NCI-H1436 treated with DMSO at 0.1 percent for 48 hours (cell line): ENCODE measurements around the gene SAMSN1.
"Not testable (repeated sequence)": the region's sequence is repeated elsewhere in the genome, so short reads cannot be mapped to it uniquely, and the experiment has no call there.

Source experiments
- DNase-seq: peaks from one replicate; lab custom pipeline; 2025; lab: John Stamatoyannopoulos, UW

Gene SAMSN1

DNA sequence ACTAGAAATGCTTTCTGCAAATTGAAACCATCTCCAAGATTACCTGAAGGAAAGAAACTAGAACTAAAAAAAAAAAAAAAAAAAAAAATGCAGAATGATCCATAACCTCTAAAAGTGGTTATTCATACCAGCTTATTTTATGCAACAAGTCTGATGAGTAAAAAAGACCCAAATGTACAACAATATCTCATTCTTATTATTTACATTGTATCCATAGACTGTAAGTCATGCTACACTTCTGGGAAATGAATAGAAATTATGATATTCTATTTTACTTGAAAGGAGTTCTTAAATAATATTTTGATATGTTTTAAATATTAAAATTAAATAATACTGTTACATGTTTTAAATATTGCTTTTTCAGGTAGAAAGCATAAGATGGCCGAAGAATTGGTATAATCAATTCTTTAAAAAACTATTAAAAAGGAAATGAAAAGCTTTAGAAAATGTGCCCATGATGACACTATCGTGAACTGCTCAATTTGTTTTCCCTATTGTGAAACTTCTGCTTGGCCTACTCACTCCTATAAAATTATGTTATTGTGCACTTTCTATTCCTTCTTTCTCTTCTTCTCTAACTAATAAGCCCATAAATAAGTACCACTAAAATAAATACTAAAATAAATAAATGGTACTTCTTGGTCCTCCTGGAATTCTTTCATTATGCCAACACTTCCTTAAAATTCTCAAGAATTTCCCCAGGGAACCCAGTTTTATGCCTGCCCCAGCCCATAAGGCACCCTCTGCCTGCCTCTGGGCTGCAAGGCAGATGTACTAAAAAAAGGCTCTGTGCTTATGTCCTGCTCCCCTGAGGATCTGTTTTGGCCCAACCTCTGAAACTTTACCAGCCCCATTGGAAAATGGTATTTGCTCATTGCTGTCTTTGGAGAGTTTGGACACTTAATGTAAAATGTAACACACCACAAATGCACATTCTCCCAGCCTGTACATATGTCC is 18.1 kb downstream of the SAMSN1 start:
- no peak for DNase-seq

DNA sequence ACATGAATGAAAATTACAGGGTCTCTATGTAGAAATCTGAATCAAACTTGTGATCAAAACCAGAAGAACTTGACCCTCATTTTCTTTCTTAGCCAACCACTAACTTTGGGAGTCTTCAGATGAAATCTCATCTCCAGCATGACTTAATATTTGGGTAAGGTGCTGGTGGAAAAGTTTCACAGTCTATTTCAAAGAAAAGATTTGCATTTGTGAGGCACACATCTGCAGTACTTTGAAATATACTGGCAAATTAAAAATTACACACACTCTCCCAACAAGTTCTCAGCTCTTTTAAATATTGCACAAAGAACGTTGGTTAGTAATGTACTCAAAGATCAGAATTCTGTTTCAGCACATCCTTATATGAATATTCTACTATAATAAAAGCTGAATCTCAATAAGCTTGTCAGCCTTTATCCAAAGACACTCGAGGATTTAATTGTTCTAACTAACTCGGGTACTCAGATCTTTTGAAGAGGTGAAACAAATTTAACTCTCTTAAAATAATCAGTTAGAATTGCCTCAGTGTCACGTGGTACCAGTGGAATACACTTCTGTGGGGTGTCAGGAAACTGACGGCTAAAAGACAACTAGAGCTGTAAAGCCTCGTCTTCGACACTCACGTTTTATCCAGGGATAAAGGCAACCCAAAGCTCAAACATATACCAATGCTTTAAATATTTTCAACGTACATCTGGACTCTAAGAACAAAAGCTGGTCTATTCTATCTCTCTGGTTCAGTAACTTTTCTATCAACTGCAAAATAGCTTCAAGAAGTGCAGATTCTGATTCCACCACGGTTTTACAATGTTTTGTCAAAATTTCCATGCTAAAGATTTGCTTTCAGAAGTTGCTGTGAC is 19.0 kb downstream of the SAMSN1 start:
- DNase-seq, result no peak

DNA sequence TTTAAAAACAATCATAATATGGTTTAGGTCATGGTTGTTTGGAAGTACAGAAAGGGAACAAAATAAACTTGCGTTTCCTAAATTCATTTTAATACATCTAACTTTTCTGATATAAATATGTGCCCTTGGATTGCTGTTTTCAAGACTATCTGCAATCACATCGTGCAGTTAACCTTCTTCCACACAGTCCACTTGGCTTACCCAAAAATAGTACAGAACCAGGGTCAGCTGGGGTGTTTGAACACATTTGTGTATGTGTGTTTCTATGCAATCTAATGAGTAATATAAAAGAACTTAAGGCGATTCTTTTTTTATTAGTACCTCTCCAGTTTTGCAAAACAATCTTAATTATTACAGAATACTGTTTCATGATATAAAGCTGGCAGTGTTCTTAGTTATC is 19.9 kb downstream of the SAMSN1 start:
- DNase-seq, result no peak

DNA sequence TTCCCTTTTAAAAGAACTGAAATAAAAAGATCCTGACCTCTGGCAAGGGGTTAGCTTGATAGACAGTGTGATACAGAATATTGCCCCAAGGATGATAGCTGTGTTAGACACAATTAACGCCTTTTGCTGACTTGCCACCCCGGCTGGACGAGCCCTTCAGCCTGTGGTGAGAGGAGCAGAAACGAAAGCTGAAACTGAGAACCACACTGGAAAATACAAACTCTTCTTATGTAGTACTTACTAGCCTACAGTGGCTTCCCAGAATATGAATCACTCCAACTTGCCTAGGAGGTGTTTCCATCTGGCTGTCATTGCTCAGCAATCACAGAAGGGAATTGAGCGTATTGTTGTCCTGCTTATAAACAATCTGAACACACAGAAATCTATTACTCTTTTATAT is 22.9 kb downstream of the SAMSN1 start:
- no peak for DNase-seq

DNA sequence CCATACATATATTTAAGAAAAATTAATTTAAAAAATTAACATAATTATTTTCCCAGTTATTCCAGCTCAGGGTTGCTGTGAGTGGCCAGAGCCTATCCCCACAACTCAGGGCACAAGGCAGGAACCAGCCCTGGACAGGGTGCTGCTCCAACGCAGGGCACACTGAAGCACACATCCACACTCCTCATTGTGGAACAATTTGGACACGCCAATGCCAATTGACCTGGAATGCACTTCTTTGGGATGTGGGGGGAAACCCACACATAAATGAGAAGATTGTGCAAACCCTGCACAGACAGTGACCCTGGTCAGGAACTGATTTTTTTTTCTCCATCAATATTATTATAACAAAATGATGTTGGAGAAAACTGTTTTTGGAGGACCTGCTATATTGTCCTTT is 23.4 kb downstream of the SAMSN1 start:
- DNase-seq, result no peak

DNA sequence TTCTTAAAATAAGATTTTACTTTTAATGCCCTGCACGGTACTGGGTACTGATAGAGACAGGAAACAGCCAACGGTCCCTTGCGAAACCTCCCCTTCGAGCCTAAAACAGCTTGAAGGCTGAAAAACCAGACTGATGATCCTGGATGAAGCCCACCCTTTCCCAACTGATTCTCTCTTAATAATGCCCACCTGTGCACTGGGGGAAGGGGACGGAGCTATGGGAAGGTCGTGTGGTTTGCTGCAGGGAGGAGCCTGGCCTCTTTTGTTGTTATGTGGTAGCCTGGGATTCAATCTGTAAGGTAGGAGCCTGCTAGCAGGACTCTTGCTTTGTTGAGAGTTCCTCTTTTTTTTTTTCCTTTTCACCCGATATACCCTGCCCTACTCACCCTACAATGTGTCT is 25.6 kb downstream of the SAMSN1 start:
- no peak for DNase-seq

DNA sequence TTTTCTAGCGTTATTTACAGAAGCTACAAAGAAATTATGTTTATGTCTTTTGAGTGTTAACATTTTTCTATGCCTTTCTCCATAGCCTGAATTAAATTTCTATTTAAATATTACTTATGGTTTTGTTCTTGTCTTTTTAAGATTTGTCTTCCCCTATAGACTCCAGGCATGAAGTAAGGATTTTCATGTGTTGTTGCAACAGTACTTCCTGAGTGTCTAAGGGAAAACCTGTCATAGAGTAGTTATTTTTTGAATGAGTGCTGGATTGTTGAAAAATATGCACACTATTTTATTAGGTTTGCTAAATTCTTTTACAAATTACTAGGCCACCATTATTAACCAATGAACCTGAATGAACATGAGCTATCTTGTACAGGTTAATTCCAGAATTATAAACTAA is 27.1 kb downstream of the SAMSN1 start:
- DNase-seq, result no peak

DNA sequence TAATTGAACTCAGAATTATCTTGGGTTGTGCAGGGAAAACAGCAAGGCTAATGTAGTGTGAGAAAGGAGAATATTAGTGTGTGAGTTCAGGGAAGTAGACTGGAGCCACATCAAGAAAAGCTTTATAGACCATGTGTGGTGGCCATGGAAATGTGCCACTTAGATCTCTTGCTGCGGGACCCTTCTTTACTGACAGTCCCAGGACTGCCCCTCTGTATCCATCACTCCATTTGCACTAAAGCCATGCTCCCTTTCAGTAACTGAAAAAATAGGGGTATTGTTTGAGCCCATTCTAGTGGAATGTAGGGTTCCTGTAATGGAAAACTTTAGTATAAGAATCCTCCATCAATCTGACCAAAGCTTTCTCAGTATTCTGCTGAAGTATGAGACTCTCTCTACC is 32.3 kb downstream of the SAMSN1 start:
- no peak for DNase-seq

DNA sequence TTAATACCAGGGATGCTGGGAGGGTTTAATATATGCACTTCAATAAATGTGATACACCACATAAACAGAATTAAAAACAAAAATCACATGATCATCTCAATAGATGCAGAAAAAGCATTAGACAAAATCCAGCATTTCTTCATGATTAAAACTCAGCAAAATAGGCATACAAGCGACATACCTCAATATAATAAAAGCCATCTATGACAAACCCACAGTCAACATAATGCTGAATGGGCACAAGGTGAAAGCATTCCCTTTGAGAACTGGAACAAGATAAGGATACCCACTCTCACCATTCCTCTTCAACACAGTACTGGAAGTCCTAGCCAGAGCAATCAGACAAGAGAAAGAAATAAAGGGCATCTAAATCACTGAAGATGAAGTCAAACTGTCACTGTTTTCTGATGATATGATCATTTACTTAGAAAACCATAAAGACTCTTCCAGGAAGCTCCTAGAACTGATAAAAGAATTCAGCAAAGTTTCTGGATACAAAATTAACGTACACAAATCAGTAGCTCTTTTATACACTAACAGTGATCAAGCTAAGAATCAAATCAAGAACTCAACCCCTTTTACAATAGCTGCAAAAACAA is 39.2 kb downstream of the SAMSN1 start:
- not testable (repeated sequence) for DNase-seq

DNA sequence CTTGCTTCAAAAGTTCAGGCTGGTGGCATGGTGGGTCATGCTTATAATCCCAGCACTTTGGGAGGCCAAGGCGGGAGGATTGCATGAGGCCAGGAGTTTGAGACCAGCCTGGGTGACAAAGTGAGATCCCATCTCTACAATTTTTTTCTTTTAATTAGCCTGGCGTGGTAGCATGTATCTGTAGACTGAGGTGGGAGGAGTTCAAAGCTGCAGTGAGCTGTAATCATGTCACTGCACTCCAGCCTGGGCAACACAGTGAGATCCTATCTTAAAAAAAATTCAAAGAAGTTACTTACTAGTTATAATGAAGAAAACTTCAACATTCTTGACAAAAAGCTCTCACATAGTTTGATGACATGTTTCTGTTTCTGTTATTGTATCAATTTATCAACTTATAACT is 45.2 kb downstream of the SAMSN1 start:
- no peak for DNase-seq

DNA sequence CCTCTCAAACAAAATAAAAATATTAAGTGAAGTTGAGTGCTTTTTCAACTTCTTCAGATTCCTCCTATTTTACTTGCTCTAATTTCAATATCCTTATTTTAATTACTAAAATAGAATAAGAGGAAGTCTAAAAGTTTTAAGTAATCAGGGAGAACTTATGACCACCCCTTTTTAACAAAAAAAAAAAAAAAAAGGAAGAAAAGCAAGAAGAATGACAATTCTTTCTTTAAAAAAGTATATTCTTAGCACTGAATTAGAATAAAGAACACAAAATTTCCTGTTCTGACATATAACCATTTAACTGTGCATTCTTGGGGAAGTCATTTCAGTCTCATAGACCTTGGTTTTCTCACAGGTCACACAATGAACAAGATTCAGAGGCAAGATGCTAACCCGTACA is 46.8 kb downstream of the SAMSN1 start:
- no peak for DNase-seq

DNA sequence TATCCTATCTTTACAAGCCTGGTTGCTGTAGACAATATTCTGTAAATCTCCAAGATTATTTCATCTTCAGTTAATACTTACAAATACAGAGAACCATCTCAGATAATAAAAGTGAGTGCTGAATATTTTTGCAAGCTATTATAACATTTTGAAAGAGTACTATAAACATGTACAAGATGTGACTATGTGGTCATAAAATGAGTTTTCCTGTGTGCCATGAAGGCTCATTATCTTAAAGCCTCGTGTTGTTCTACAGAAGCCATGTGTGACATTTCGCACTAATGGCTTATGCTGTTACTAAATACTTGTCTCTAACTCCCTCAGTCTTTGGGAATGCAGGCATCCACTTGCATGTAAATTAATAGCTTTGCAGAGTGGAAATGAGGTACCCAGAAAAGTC is 48.3 kb downstream of the SAMSN1 start:
- DNase-seq, result no peak

DNA sequence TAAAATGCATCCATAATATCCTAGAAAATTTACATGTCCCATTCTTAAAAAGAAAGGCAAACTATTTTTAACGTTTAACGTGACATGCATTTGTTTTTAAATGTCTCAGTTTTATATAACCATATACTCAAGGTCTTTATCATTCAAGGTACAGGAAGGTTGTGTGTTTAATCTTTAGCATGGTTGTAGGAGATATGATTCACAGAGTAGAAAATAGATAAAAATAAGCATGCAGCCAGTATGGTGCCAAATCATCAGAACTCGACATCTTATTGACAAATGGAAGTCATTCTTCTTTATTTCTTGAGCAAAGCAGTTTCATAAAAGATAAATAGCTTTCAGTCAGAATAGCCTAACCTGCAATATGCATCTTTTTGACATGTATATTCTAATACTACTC is 51.0 kb downstream of the SAMSN1 start:
- no peak for DNase-seq

DNA sequence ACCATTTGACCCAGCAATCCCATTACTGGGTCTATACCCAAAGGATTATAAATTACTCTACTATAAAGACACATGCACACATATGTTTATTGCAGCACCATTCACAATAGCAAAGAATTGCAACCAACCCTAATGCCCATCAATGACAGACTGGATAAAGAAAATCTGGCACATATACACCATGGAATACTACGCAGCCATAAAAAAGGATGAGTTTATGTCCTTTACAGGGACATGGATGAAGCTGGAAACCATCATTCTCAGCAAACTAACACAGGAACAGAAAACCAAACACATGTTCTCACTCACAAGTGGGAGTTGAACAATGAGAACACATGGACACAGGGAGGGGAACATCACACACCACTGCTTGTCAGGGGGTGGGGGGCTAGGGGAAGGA is 51.9 kb downstream of the SAMSN1 start:
- DNase-seq, result not testable (repeated sequence)

DNA sequence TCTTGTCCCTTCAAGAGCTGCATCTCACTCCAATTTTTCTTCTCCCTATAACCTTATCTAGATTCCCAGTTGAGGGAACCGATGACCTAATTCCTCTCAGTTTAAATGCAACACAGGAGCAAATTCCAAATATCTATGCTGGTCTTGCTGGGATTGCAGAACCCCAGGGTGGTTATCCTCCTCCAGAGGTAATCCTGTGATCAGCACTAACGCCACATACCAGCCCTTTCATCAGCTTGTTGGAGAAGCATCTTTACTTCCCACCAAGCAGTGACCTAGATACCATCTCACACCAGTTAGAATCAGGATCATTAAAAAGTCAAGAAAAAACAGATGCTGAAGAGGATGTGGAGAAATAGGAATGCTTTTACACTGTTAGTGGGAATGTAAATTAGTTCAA is 52.4 kb downstream of the SAMSN1 start:
- no peak for DNase-seq

DNA sequence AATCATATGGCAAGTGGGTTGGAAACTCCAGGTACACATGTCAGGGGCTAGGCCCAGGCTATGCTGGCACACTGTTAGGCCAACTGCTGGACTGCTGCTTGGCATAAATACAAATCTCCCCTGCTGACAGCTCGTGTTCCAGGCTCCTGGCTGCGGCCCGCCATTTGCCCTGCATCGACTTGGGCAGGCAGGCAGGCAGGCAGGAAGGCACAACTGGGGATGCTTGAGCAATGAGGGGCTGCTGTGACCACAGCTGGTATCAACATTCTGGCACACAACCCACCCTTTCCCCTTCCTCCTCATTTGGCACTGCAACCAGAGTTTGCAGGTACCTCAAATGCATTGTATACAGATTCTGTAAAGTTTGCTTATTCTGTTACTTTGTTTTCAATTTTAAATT is 53.2 kb downstream of the SAMSN1 start:
- DNase-seq, result no peak

DNA sequence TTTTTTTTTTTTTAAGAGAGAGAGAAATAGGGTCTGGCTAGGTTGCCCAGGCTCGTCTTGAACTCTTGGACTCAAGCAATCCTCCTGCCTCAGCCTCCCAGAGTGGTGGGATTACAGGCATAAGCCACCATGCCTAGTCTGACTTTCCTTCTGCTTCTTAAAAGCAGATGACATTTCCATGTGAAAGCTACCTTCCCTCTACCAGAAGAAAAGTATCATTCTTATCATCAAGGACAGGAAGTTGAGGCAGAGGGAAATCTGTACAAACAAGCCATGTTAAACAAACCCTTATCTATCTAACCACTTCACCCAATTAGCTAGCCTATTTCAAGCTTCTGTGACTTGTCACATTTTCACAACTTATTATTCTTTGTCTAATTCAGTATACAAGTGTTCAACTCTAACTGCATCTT is 54.8 kb downstream of the SAMSN1 start:
- no peak for DNase-seq

DNA sequence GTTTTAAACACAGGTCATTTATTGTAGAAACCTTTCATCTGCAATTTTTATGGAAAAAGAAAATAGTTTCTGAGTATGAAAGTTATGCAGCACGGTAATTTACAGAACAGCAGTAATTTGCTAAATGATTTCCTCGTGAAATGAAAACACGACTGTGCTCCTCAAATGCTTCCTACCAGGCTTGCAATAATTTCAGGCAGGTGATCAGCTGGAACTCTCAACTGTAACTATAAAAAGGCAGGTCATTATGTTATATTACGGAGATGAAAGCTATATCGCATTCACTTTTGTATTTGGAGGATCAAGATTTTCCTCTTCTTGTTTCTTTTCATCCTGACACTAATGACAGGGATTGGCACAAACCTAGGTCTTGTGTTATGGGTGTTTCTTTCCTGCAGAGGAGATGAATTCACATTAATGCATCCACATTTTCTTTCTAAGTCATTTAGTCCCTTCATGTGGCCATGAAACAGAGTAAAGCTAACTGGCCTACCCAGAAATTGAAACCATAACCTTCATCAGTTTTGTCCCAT is 57.4 kb downstream of the SAMSN1 start:
- DNase-seq, result no peak

DNA sequence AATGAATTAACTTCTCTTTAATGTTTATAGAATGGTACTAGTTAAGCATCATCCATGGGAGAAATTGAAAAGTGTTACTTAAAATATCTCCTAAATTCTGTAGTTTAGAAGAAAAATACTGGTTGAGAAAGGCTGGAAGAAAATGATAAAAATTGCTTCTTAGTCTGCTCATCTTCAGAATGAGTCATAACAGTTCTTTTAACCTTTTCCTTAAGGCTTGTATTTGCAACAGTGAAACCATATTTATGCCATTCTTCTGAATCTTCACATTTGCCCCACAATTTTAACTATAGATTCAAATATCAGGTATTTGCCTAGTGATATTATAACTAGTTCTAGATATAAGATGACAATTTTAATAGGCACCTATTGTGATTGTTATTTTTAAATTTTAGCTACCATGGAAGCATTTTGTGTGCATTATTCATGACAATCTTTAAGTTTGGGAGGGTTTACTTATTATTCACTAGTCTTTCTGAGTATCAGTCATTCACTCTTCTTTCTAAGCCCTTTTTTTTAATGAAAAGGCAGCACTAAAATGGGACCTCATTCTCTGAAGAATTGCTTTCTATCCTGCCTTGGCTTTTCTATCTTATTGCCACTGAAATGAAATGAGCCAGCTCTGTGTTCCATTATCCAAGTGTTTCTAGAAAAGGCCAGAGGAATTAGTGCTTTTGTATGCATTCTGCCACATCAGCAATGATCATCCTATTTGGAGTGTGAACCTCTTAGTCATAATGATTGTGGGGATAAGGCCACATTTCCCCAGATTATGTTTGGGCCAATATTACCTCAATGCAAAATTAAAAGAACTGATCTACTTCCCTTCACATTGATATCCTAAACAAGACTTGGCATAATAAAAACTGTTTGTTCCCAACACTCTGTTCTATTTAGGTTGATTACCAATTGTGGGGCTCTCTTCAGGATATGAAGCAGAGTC is 58.4 kb downstream of the SAMSN1 start:
- DNase-seq, result no peak

DNA sequence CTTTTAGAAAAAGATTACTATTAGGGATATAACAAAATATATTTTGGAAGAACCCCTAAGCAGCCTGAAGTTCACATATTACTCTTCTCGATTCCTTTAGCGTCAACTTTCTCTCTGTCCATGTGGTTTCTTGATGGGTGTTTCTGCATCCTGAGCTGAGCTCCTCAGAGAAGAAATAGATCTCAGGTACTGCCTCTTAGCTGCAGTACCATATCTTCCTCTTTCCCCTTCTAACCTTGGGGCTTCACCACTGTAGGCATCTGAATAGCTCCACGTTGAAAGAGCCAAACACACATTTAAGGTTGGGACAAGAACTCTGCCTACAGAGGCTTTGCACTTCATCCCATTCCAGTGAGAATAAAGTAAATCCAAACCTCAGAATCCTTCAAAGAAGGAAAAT is 59.2 kb downstream of the SAMSN1 start:
- no peak for DNase-seq
